ENCODE results near the gene ZNF467. TPM values are rescaled to one million over a fixed set of nuclear protein-coding genes. Genes with fewer than 3 reads are reported as not detected.

ZNF467 gene
- polyA plus RNA-seq (ENCODE audit: insufficient read depth in 1 of 5, insufficient read length in 5 of 5, low replicate concordance in 1 of 5) = 10 to 100 TPM; 17.8 to 38.1 (median 29.0) TPM
- long read RNA-seq, donor 1, transcript ZNF467-201 (5 exons, 2,553 nt) = major isoform, 8 of 28 reads
- long read RNA-seq, donor 1, partial matches to known transcripts = 19 of 28 reads
- long read RNA-seq, donor 1, other reads (novel, unspliced or antisense) = 0 of 28 reads
- long read RNA-seq, donor 2, partial matches to known transcripts = 8 of 12 reads
- long read RNA-seq, donor 2, other reads (novel, unspliced or antisense) = 0 of 12 reads
- long read RNA-seq, donor 3, transcript ZNF467-201 (5 exons, 2,553 nt) = major isoform, 5 of 6 reads
- long read RNA-seq, donor 3, partial matches to known transcripts = 0 of 6 reads
- long read RNA-seq, donor 3, other reads (novel, unspliced or antisense) = 0 of 6 reads
- long read RNA-seq, donor 4, transcript ZNF467-201 (5 exons, 2,553 nt) = major isoform, 20 of 21 reads
- long read RNA-seq, donor 4, partial matches to known transcripts = 0 of 21 reads
- long read RNA-seq, donor 4, other reads (novel, unspliced or antisense) = 0 of 21 reads
- long read RNA-seq, donor 5, transcript ZNF467-201 (5 exons, 2,553 nt) = major isoform, 9 of 10 reads
- long read RNA-seq, donor 5, partial matches to known transcripts = 0 of 10 reads
- long read RNA-seq, donor 5, other reads (novel, unspliced or antisense) = 0 of 10 reads
- long read RNA-seq, donor 6, transcript ZNF467-201 (5 exons, 2,553 nt) = major isoform, 15 of 15 reads
- long read RNA-seq, donor 6, partial matches to known transcripts = 0 of 15 reads
- long read RNA-seq, donor 6, other reads (novel, unspliced or antisense) = 0 of 15 reads
- long read RNA-seq, donor 7, transcript ZNF467-201 (5 exons, 2,553 nt) = major isoform, 8 of 10 reads
- long read RNA-seq, donor 7, partial matches to known transcripts = 0 of 10 reads
- long read RNA-seq, donor 7, other reads (novel, unspliced or antisense) = 0 of 10 reads
- long read RNA-seq, donor 8, partial matches to known transcripts = 8 of 8 reads
- long read RNA-seq, donor 8, other reads (novel, unspliced or antisense) = 0 of 8 reads

GRCh38 chr7:149773446-149774236 lies at the start of gene ZNF467:
TSS of gene ZNF467 (minus strand) at chr7:149773588. CDS start at chr7:149771032, 2,556 bp downstream.
- DNase-seq = peak; percentile 66 to 80

GRCh38 chr7:149822353-149822943 lies 49.1 kb upstream of the ZNF467 start:
- no peak for DNase-seq

GRCh38 chr7:149821191-149822148 lies 48.1 kb upstream of the ZNF467 start:
- DNase-seq = no peak

- no peak for DNase-seq
These were observed 47.3 kb upstream of the ZNF467 start for GRCh38 chr7:149820622-149821190.

DNA sequence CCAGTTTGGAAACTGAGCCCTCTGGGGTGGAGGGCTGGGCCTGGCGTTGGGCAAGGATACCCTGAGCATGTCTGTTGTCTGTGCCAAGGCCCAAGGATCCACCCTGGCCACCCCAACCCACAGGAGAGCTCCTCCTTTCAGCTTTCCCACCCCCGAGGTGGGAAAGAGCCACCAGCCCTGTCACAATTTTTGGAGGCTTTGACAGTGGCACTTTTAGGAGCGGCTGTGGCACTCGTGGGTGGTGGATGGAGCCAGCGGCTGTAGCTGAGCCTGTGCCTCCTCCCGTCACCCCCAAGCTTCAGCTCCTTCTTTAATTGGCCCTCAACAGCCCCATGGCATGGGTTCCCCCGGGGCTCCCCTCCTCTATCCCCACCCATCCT lies 46.6 kb upstream of the ZNF467 start:
- no peak for DNase-seq

DNA sequence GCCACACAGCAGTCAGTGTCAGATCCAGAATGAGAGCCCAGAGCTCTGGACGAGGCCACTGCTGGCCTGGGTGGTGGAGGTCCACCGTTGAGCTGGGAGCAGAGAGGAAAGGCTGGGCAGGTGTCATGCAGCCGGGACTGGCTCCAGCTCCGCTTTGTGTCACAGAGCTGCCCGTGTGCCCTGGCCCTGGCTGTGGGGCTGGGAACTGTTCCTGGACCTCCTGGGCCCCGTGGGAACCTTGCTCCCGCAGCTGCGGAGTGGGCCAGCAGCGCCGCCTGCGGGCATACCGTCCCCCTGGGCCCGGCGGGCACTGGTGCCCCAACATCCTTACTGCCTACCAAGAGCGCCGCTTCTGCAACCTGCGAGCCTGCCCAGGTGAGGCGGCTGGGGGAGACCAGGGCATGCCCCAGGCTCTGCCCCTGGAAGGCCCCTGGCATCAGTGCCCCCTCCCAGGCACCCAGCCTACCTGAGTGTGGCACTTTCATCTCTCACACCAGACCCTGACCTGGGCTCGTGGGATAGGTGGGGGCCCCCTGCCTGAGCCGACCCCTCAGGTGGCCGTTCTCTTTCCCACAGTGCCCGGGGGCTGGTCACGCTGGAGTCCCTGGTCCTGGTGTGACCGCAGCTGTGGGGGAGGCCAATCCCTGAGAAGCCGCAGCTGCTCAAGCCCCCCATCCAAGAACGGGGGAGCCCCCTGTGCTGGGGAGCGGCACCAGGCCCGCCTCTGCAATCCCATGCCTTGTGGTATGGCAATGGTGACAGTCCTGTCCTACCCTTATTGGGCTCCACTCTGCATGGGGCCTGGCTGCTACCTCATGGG lies 46.0 kb upstream of the ZNF467 start:
- DNase-seq = no peak

GRCh38 chr7:149818536-149818840 lies 45.1 kb upstream of the ZNF467 start:
- DNase-seq = no peak

GRCh38 chr7:149817836-149818535 lies 44.6 kb upstream of the ZNF467 start:
- DNase-seq = no peak

DNA sequence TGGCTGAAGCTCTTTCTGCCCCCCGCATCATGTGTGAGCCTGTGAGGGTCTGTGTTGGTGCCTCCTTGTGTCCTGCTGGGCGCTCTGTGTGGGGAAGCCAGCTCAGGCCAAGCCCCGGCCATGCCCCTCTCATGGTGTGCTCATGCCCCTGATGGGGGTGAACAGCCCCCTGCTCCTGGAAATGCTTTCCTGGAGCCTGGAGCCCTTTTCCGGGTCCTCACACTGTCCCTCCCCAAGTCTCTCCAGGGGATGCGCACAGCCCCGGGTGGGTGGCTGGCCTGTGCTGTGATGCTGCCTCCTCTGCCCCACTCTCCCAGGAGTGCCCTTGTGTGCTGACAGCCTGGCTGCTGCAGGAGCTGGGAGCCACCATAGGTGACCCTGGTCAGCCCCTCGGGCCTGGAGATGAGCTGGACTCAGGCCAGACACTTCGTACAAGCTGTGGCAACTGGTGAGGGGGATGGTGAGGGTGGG lies 43.9 kb upstream of the ZNF467 start:
- no peak for DNase-seq

DNA sequence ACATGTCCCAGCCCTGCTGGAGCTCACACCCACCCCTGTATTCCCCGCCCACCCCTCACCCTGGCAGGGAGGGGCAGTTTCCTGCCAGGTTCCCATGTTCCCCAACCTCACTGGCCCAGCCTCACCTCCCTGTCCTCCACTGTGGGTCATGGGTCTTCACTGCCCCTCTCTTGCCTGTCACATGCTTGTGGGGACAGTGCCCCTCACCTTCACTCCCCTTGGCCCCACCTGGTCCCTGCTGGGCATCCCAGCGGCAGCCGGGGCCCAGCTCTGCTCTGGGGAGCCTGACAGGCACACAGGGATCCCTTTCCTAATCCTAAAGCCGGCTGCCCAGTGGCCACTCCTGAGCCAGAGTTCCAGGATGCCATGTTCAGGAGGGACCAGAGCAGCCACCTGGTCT lies 43.4 kb upstream of the ZNF467 start:
- no peak for DNase-seq

GRCh38 chr7:149816267-149816751 lies 42.9 kb upstream of the ZNF467 start:
- no peak for DNase-seq

- no peak for DNase-seq
These were observed 42.4 kb upstream of the ZNF467 start for GRCh38 chr7:149815661-149816266.

- no peak for DNase-seq
These were observed 41.7 kb upstream of the ZNF467 start for GRCh38 chr7:149815121-149815520.

GRCh38 chr7:149814494-149814893 lies 41.1 kb upstream of the ZNF467 start:
- no peak for DNase-seq

- DNase-seq = no peak
These were observed 40.1 kb upstream of the ZNF467 start for GRCh38 chr7:149813254-149814035.

- no peak for DNase-seq
These were observed 38.6 kb upstream of the ZNF467 start for GRCh38 chr7:149811831-149812490.

Measured in right lung (tissue), 10 donors.